PC-3 (cell line): ENCODE data around the gene SERINC4. TPM values are rescaled to one million over a fixed set of nuclear protein-coding genes. Genes with fewer than 3 reads are reported as not detected.

Source experiments
- microRNA-seq: library from miRNA; unstranded; fragments of <30 nt; microRNA quantifications from one replicate; pipeline ENCODE4 v1.1.0, GENCODE V29; 2020; ENCODE audit not compliant: unreplicated experiment
- total RNA-seq: library from RNA; depleted of rRNA; stranded (reverse); fragments of >200 nt; gene quantifications from 2 replicates; pipeline ENCODE4 v1.2.3, GENCODE V29; 2014; rRNA removed

Gene SERINC4
- total RNA-seq, 1 experiment from 2014 or later = not detected

Small RNA genes within 50 kb of the gene (microRNA-seq; reads per million reads assigned to microRNA genes)
- gene MIR1282 = not detected

Other genes with a start within 250 kb of the SERINC4 start
- gene PPIP5K1, start 210.0 kb downstream of the SERINC4 start, total RNA-seq = 19.8 and 24.9 TPM in 2 replicates
- gene CKMT1B, start 206.2 kb downstream of the SERINC4 start, total RNA-seq = 6.1 and 8.7 TPM in 2 replicates
- gene STRC, start 181.4 kb downstream of the SERINC4 start, total RNA-seq = 0.22 and 0.46 TPM in 2 replicates
- 0.55 and 4.0 TPM in 2 replicates for gene CATSPER2, start 151.4 kb downstream of the SERINC4 start, total RNA-seq
- 1.7 and 4.4 TPM in 2 replicates for gene CKMT1A, start 106.4 kb downstream of the SERINC4 start, total RNA-seq
- gene PDIA3, start 53.8 kb downstream of the SERINC4 start, total RNA-seq = 187 and 210 TPM in 2 replicates
- gene ELL3, start 23.3 kb downstream of the SERINC4 start, total RNA-seq = 15.0 and 35.8 TPM in 2 replicates
- gene SERF2, start 7.9 kb downstream of the SERINC4 start, total RNA-seq = 665 and 756 TPM in 2 replicates
- 22.8 and 29.4 TPM in 2 replicates for gene HYPK, start 379 bp upstream of the SERINC4 start, total RNA-seq
- gene MFAP1, start 24.5 kb upstream of the SERINC4 start, total RNA-seq = 18.5 and 18.6 TPM in 2 replicates
- gene WDR76, start 26.8 kb upstream of the SERINC4 start, total RNA-seq = 29.0 and 29.7 TPM in 2 replicates